Left lobe of liver (tissue), 2 donors: ENCODE data around the gene TMEM165. TPM values are rescaled to one million over a fixed set of nuclear protein-coding genes. Genes with fewer than 3 reads are reported as not detected.

Experiments used
- ATAC-seq: fragments of 200-7000 bp; cut with Tn5 transposase; one replicate; pipeline ENCODE4 v1.9.1; 2020; ENCODE audit warnings: mild to moderate bottlenecking, moderate library complexity
- DNase-seq: peaks from one replicate; pipeline ENCODE4 v3.0.0-alpha.2; 2020; ENCODE audit warnings: low spot score
- total RNA-seq: library from RNA; stranded (reverse); gene quantifications from one replicate; pipeline ENCODE4 v1.2.1, GENCODE V29; 2021
- donor health status: DM: no; HTN: no; CAD: no; lungs with moderate emphysema.
- donor health status: DM: no; HTN: yes; CAD: no.

TMEM165 gene
- total RNA-seq, 1 donor from 2014 or later, result 15.8 TPM

DNA sequence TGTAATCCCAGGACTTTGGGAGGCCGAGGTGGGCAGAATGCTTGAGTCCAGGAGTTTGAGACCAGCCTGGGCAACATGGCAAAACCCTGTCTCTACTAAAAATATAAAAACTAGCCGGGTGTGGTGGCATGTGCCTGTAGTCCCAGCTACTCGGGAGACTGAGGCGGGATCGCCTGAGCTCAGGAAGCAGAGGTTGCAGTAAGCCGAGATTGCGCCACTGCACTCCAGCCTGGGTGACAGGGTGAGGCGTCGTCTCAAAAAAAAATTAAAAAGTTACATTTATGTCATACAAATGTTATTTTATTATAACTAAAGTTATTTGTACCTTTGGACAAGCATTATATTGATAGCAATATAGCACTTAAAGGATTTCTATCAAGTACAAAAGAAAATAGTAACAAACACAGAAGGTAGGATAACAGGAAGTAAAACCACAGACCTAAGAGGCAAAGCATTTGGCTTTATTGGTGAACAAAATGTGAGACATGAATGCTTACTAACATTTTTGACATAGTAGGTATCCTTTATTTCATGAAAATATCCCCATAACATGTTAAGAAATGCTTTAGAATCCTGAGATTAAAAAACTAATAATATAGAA, 51.5 kb downstream of the TMEM165 start:
- DNase-seq (no peak), ATAC-seq (no peak)

DNA sequence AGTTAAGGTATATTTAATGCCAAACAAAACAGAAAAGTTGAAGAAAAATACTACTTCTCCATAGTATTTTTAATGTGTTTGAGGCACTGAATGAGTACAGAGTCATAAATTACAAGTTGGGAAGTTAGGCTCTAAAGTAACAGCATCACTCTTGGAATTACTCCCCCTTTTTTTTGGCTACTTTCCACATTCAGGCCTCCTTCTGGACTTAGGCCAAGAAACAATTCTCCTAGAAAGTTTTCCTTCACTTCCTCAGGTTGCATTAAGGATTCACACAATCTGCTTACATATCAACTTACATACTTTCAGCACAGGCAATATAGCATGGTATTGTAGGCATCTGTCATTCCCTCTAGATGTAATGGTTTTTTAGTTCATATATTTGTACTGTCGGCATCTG, 52.1 kb downstream of the TMEM165 start:
- no peak for ATAC-seq
- DNase-seq, result no peak

DNA sequence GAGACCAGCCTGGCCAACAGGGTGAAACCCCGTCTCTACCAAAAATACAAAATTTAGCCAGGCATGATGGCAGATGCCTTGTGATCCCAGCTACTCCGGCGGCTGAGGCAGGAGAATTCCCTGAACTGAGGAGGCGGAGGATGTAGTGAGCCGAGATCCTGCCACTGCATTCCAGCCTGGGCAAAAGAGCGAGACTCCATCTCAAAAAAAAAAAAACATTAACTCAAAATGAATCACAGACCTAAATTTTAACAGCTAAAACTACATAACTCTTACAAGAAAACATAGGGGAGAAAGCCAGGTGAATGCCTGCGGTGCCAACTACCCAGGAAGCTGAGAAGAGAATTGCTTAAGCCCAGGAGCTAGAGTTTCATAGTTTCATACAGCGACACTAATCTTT, 54.8 kb downstream of the TMEM165 start:
- ATAC-seq, result no peak
- no peak for DNase-seq

DNA sequence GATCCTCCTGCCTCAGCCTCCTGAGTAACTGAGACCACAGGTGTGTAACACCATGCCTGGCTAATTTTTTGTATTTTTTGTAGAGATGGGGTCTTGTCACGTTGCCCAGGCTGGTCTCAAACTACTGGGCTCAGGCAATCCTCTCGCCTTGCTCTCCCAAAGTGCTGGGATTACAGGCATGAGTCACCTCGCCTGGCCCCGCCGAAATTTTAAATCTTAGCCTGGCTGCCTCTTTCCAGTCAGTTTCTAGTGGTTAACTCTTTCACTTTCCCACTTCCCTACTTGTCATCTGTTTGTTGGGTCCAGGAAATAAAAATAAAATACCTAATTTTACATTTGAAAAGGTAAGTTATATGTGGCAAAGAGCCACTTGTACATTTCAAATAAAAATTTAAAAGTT, 62.4 kb downstream of the TMEM165 start:
- DNase-seq (no peak), ATAC-seq (no peak)

DNA sequence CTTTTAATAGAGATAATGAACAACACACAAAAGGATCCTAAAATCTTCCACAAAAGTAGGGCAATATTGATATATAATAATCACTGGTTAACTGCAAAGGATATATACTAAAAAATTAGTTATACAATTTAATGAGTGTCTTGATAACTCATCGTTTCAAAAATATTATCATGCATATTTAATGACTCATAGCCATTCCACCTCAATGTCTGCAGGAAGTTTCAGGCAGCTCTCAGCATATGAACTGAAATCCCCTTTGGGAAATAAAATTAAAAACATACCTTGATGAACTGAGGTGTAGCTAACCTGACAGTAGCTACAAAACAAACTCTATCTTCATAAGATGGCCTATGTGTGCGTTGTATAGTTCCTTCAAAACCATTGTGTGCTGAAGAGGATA, 62.9 kb downstream of the TMEM165 start:
- no peak for DNase-seq
- no peak for ATAC-seq

DNA sequence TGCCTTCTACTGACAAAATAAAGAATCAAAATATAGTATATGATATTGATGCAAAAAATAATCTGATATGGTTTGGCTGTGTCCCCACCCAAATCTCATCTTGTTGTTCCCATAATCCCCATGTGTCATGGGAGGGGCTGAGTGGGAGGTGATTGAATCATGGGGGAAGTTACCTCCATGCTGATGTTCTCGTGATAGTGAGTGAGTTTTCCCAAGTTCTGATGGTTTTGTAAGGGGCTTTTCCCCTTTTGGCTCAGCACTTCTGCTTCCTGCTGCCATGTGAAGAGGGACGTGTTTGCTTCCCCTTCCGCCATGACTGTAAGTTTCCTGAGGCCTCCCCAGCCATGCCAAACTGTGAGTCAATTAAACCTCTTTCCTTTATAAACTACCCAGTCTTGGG, 70.2 kb downstream of the TMEM165 start:
- no peak for DNase-seq
- ATAC-seq, result no peak

DNA sequence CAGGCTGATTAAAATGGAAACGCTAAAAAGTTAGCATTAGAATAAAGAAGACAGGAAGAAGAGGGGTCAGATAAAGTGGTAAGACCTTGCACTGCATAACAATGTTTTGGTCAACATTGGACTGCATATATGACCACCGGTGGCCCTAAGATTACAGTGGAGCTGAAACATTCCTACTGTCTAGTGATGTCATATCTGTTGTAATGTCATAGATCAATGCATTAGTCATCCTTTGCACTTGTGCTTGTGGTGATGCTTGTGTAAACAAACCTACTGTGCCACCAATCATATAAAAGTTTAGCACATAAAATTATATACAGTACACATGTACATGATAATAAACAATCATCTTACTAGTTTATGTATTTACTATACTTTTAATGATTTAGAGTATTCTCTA, 73.0 kb downstream of the TMEM165 start:
- DNase-seq (no peak), ATAC-seq (no peak)

DNA sequence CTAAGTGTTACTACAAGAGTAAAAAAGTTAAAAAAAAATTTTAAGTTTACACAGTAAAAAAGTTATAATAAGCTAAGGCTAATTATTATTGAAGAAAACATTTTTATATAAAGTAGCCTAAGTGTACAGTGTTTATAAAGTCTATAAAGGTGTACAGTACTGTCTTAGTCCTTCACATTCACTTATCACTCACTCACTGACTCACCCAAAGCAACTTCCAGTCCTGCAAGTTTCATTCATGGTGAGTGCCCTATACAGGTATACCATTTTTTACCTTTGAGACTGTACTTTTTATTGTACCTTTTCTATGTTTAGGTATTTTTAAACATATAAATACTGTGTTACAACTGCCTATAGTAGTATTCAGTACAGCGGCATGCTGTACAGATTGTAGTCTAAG, 74.2 kb downstream of the TMEM165 start:
- DNase-seq, result no peak
- no peak for ATAC-seq

Other genes with a start within 250 kb of the TMEM165 start
- gene SRD5A3, start 49.7 kb upstream of the TMEM165 start, total RNA-seq, result 12.1 TPM
- 14.4 TPM for gene CLOCK, start 151.0 kb downstream of the TMEM165 start, total RNA-seq
- gene PDCL2, start 196.3 kb downstream of the TMEM165 start, total RNA-seq, result not detected
- 0.65 TPM for gene NMU, start 240.3 kb downstream of the TMEM165 start, total RNA-seq